ENCODE data around the gene FAS.

FAS gene

GRCh38 chr10:89042562-89042961 is 52.0 kb downstream of the FAS start:
- TF ChIP-seq, protein P1, sequence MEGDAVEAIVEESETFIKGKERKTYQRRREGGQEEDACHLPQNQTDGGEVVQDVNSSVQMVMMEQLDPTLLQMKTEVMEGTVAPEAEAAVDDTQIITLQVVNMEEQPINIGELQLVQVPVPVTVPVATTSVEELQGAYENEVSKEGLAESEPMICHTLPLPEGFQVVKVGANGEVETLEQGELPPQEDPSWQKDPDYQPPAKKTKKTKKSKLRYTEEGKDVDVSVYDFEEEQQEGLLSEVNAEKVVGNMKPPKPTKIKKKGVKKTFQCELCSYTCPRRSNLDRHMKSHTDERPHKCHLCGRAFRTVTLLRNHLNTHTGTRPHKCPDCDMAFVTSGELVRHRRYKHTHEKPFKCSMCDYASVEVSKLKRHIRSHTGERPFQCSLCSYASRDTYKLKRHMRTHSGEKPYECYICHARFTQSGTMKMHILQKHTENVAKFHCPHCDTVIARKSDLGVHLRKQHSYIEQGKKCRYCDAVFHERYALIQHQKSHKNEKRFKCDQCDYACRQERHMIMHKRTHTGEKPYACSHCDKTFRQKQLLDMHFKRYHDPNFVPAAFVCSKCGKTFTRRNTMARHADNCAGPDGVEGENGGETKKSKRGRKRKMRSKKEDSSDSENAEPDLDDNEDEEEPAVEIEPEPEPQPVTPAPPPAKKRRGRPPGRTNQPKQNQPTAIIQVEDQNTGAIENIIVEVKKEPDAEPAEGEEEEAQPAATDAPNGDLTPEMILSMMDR (IDR thresholded peaks at IDR 0.05; ENCODE audit: low read depth, low read length) = no peak
- DNase-seq = no peak
- H3K9me3 ChIP-seq = no peaks in the 10 kb centered on the region
- H3K27me3 ChIP-seq = peaks cover 6% of the 10 kb centered on the region
- H3K4me3 ChIP-seq (ENCODE audit: low read depth, low read length) = no peak overlapping the region
- no peaks in the 10 kb centered on the region for H3K36me3 ChIP-seq
- 0 out of 2 replicates have a peak, but pooled peaks cover 2% of the 10 kb centered on the region for H3K4me1 ChIP-seq

GRCh38 chr10:89043052-89043451 is 52.5 kb downstream of the FAS start:
- Histone ChIP-seq H3K27me3 (peaks cover 6% of the 10 kb centered on the region), H3K9me3 (no peaks in the 10 kb centered on the region), H3K36me3 (no peaks in the 10 kb centered on the region), H3K4me1 (0 out of 2 replicates have a peak, but pooled peaks cover 2% of the 10 kb centered on the region), H3K4me3 (ENCODE audit: low read depth, low read length) (no peak overlapping the region)
- peak; percentile 26 for DNase-seq
- TF ChIP-seq, protein P1 (IDR thresholded peaks at IDR 0.05; ENCODE audit: low read depth, low read length) = no peak

- Histone ChIP-seq H3K36me3 (no peaks in the 10 kb centered on the region), H3K27me3 (no peaks in the 10 kb centered on the region), H3K9me3 (no peaks in the 10 kb centered on the region), H3K4me1 (0 out of 2 replicates have a peak, but pooled peaks cover 2% of the 10 kb centered on the region), H3K4me3 (ENCODE audit: low read depth, low read length) (no peak overlapping the region)
- DNase-seq = no peak
- TF ChIP-seq, protein P1 (IDR thresholded peaks at IDR 0.05; ENCODE audit: low read depth, low read length) = no peak
Observed at GRCh38 chr10:89047397-89047796, 56.8 kb downstream of the FAS start.

GRCh38 chr10:89051593-89051992 is 61.0 kb downstream of the FAS start:
- no peak overlapping the region for H3K4me3 ChIP-seq (ENCODE audit: low read depth, low read length)
- no peaks in the 10 kb centered on the region for H3K4me1 ChIP-seq
- no peaks in the 10 kb centered on the region for H3K36me3 ChIP-seq
- TF ChIP-seq, protein P1 (IDR thresholded peaks at IDR 0.05; ENCODE audit: low read depth, low read length) = no peak
- no peak for DNase-seq
- no peaks in the 10 kb centered on the region for H3K27me3 ChIP-seq
- no peaks in the 10 kb centered on the region for H3K9me3 ChIP-seq

- DNase-seq = no peak
- no peaks in the 10 kb centered on the region for H3K27me3 ChIP-seq
- no peak overlapping the region for H3K4me3 ChIP-seq (ENCODE audit: low read depth, low read length)
- TF ChIP-seq, protein P1 (IDR thresholded peaks at IDR 0.05; ENCODE audit: low read depth, low read length) = no peak
- no peaks in the 10 kb centered on the region for H3K9me3 ChIP-seq
- H3K36me3 ChIP-seq = no peaks in the 10 kb centered on the region
- no peaks in the 10 kb centered on the region for H3K4me1 ChIP-seq
Observed at GRCh38 chr10:89053555-89053954, 63.0 kb downstream of the FAS start.

DNA sequence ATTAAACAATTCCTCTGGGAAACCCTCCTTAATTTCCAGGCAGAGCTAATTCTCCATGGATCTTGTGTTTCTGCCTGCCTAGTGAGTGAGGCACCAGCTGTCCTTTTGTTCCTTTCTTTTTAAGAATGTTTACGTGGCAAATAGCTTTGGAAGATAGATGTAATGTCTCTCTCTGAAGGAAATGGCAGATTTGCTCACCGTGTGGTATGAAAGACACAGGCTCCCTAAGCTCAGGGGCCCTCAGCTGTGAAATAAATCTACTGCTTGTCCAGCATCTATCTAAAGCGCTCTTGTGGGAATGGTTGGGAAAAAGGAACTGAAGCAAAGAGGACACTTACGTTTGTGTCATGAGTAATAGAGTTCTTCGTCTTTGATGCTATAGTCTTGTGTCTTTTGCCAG is 64.6 kb downstream of the FAS start:
- DNase-seq = no peak
- Histone ChIP-seq H3K4me3 (ENCODE audit: low read depth, low read length) (no peak overlapping the region), H3K4me1 (no peaks in the 10 kb centered on the region), H3K9me3 (no peaks in the 10 kb centered on the region), H3K27me3 (no peaks in the 10 kb centered on the region), H3K36me3 (no peaks in the 10 kb centered on the region)
- TF ChIP-seq, protein P1 (IDR thresholded peaks at IDR 0.05; ENCODE audit: low read depth, low read length) = no peak
